GM12801 (cell line): ENCODE measurements around the gene NDUFA7.

Experiments
- TF ChIP-seq, protein P1 (sequence below): IDR thresholded peaks from one replicate; pipeline ENCODE4 v1.5.1; 2011; ENCODE audit warnings: control low read depth; ENCODE audit not compliant: insufficient read length; ENCODE audit errors: extremely low read depth

NDUFA7 gene

DNA sequence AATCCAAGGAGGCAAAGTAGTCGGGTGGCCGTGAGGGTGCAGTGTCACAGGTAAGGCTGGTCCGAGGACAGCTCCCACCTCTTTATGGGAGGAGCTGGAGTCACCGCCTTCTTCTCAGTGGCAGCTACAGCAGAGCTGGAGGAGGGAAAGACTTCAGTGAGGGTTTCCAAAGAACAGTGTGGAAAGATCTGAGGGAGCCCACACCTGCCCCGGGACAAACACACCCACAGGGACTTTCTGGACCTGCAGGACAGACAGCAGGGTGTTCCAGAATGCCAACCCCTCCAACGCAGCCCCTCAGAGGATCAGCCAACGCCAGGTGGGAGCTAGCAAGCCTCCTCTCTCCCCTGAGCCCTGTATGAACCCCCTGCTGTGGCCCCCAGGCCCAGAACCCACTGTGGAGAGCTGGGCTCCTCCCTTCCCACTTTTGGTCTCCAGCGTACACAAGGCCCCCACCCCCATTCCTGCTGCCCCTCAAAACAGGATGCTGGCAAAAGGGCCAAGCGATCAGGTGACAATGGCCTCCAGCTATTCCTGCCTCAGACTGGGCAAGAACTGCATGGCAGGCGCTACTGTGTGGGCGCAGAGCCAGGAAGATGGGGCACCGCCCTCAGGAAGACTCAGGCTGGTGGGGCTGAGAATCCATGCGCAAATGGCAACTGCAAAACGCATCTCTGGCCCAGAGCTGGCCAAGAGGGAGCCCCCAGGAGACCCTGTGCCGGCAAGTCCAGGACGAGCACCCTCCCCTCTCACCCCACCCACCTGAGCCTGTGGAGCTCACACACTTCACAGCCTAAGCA is 9.5 kb downstream of the NDUFA7 start:
- TF ChIP-seq, protein P1, sequence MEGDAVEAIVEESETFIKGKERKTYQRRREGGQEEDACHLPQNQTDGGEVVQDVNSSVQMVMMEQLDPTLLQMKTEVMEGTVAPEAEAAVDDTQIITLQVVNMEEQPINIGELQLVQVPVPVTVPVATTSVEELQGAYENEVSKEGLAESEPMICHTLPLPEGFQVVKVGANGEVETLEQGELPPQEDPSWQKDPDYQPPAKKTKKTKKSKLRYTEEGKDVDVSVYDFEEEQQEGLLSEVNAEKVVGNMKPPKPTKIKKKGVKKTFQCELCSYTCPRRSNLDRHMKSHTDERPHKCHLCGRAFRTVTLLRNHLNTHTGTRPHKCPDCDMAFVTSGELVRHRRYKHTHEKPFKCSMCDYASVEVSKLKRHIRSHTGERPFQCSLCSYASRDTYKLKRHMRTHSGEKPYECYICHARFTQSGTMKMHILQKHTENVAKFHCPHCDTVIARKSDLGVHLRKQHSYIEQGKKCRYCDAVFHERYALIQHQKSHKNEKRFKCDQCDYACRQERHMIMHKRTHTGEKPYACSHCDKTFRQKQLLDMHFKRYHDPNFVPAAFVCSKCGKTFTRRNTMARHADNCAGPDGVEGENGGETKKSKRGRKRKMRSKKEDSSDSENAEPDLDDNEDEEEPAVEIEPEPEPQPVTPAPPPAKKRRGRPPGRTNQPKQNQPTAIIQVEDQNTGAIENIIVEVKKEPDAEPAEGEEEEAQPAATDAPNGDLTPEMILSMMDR, result no peak

DNA sequence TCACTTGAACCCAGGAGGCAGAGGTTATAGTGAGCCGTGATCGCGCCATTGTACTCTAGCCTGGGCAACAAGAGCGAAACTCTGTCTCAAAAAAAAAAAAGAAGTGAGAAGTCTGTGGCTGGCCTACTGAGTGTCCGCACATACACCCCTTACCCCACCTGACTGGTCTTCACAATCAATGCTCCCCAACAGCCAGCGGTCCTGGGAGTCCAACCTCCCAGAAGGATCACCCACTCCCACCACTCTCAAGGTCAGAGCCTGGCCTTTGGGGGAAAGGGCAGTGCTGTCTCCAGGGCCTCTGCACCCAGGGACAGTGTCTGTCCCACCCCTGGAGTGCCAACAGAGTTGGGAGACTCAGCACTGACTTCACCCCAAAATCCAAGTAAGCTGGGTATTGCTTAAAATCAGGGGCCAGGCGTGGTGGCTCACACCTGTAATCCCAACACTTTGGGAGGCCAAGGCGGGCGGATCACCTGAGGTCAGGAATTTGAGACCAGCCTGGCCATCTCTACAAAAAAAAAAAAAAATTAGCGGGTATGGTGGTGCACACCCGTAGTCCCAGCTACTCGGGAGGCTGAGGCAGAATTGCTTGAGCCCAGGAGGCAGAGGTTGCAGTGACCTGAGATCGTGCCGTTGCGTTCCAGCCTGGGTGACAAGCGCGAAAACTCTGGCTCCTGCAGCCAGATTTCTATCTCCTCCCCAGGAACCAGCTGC is 10.7 kb downstream of the NDUFA7 start:
- TF ChIP-seq, protein P1, result no peak

DNA sequence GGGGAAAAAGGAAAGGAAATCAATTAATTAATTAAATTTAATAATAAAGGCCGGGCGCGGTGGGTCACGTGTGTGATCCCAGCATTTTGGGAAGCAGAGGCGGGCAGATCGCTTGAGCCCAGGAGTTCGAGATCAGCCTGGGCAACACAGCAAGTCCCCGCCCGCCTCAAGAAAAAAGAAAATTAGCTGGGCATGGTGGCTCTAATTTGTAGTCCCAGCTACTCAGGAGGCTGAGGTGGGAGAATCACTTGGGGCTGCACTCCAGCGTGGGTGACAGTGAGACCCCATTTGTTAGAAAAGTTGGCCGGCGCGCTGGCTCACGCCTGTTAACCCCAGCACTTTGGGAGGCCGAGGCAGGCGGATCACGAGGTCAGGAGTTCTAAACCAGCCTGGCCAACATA is 12.3 kb downstream of the NDUFA7 start:
- TF ChIP-seq, protein P1, result no peak

DNA sequence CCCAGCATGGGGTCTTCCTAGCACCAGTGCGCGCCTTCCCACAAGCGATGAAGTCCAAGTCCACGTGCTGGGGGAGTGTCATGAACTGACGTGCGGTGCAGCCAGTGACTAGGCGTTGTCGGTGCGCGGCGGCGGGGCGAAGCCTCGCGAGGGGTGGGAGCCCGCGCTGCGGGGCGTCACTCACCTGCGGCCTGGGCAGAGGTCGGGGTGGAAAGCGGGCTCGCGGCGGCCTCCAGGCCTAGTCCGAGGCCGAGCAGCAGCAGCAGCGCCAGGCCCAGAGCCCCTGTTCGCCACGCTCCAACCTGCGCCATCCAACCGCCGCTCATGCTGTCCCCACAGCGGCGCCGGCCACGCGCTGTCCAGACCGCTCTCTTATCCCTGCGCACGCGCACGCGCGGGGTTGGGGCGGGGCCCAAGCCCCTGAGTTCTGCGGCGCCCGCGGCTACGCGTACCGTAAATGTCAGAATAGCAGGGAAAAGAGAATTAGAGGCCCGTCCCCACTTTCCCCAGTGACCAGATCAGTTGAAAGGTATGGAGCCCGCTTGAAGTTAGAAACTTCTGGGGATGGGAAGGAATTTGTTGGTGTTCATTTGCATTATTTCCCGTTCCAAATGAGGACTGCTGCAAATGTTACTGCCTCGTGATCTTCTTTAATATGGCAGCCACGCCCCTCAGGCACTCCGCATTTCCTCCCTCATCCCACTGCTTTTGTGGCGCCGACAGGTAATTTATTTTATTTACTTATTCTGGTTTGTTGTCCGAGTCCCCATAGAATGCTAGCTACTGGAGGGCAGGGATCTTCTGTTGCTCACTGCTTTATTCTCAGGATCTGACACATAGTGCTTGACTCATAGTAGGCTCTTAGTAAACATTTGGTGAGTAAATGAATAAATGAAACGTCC is 13.0 kb downstream of the NDUFA7 start, which contains the start of gene CD320:
Gene CD320, minus strand, starts transcription at position 394 of the 902 bp plus-strand sequence. Its CDS starts 68 bp downstream, at position 326.
- TF ChIP-seq, protein P1, result no peak

DNA sequence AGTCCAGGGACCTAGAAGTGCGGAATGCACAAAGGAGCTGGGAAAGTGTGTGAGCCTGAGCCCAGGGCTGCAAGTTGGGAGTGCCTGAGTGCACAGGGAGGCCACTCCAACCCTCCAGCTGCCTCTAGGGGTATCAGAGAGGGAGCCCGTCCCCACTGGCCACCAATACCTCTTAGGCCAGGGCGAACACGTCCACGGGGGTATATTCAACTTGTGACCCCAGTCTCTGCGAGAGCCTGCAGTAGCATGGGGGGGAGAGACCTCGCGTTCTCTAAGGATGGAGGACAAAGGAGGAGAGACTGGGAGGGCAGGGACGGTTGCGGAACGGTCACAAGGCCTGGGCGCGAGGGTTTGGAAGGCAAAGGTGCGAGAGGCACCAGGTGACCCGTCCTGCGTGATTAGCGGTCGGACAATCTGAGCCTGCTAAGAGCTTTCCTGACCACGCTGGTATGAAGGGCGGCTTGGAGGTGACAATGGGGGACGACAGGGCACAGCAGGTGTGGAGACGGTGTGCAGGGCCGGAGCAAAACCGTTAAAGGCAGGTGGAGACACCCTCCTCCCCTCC is 13.7 kb downstream of the NDUFA7 start:
- TF ChIP-seq, protein P1, result no peak

DNA sequence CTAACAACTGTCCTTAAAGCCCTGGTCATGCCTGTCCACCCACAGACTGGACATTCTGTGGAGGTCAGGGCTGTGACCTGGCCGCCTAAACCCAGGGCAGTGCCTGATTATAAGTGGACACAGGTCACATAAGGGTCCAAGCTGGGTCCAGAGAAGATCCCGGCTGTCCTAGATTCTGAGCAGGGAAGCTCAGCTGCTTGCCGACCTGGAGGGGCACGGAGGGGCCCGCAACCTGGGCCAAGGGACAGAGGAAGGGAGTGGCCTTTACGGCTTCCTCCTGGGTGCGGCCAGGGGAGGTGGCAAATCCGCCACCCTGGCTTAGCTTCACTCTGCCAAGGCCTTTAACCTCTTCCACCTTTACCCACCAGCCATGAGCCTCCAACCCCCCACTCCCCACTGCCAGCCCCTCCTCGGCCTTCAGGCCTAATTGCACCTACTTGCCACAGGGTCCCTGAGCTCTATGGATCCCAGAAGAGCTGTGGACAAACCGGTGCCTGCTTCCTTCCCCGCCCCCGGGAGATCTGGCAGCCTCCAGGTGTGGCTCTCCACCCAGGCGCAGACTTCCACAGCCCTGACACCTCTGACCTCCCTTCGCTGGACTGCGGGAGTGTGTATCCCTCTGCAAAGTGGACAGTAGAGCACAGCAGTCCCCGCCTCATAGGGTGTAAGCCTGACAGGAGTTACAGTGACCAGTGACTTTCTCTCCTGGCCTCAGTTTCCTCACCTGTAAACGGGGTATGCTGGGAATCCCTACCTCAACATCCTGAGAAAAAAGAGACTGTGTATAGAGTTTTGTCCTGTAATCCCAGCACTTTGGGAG is 14.7 kb downstream of the NDUFA7 start:
- TF ChIP-seq, protein P1, result no peak
